ENCODE results near the gene TSPEAR.
"Not testable (repeated sequence)": the region's sequence is repeated elsewhere in the genome, so short reads cannot be mapped to it uniquely, and the experiment has no call there.

The TSPEAR gene

DNA sequence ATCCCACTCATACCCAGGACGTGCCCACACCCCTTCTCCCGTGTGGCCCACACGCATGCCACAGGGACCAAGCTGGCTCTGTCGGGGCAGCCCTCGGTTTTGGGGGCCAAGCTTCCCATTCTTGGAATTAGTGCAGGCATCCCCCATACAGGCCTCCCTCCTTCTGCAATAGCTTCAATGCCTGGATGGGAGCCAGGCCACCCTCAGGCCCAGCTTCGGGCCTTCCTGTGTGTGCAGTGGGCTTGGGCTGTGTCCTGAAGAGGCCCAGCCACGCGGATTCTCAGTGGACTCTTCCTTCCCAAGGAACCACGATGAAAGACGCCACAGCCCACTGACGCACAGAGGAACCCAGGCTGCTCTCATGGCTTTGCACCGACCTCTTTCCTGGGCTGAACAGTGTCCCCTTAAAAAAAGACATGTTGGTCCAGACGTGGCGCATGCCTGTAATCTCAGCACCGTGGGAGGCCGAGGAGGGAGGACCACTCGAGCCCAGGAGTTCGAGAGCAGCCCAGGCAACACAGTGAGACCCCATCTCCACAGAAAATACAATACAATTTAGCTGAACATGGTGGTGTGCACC lies 61.8 kb downstream of the TSPEAR start:
- no peak overlapping the region for H3K4me3 ChIP-seq (replicated peaks; ENCODE audit: low read depth, low read length)
- DNase-seq (ENCODE audit: low read depth): no peak

DNA sequence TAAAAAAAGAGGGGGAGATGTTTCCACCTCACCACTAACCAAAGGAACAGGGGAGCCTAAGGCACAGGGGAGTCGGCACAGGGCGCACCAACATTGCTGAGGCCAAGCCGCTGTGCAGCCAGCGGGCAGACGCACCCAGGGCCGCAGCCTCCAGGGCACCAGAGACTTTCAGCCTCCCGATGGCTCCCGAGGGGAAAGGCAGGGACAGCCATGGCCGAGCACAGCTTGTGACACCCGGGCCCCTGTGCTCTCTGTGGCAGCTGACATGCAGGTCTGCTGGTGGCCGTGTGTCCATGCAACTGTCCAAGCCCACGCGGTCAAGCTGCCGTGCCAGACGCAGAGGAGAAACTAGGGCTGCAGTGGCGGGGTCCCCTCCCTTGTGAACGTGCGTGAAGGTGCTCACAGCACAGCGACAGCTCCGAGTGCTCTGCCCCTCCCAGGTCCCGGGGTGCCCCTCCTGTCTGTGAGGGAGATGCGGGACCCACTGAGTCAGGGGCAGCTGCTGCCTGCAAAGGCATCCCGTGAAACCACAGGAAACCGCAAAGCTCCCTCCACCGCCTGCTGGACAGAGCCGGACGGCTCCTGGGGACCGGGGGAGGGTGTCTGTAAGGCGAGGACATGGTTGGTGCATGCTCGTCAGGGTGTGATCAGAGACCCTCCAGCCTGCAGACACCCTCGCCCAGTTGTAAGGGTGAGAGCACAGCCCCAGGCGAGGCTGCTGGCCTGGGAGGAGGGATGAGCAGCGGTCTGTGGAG lies 62.6 kb downstream of the TSPEAR start:
- H3K4me3 ChIP-seq (replicated peaks; ENCODE audit: low read depth, low read length): no peak overlapping the region
- no peak for DNase-seq (ENCODE audit: low read depth)
- TF ChIP-seq, protein P1, sequence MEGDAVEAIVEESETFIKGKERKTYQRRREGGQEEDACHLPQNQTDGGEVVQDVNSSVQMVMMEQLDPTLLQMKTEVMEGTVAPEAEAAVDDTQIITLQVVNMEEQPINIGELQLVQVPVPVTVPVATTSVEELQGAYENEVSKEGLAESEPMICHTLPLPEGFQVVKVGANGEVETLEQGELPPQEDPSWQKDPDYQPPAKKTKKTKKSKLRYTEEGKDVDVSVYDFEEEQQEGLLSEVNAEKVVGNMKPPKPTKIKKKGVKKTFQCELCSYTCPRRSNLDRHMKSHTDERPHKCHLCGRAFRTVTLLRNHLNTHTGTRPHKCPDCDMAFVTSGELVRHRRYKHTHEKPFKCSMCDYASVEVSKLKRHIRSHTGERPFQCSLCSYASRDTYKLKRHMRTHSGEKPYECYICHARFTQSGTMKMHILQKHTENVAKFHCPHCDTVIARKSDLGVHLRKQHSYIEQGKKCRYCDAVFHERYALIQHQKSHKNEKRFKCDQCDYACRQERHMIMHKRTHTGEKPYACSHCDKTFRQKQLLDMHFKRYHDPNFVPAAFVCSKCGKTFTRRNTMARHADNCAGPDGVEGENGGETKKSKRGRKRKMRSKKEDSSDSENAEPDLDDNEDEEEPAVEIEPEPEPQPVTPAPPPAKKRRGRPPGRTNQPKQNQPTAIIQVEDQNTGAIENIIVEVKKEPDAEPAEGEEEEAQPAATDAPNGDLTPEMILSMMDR (IDR thresholded peaks at IDR 0.05; ENCODE audit: low read length, missing control alignments): no peak

More for the DNA sequence above, 61.8 kb downstream of the TSPEAR start:
- TF ChIP-seq, protein P1 (IDR thresholded peaks at IDR 0.05; ENCODE audit: low read length, missing control alignments): no peak

DNA sequence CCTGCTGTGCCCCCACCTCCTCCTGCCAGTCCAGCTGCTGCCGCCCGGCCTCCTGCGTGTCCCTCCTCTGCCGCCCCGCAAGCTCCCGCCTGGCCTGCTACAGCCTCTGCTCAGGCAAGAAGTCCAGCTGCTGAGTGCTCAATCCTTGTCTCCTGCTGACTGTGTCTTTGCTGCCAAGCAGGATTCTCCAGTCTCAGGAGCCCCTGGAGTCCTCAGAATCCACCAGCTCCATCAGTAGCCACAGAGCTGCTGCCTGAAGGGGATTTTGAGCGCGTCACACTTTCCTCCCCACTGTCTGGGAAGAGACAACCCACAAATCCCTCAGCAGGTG lies 64.2 kb downstream of the TSPEAR start:
- TF ChIP-seq, protein P1 (IDR thresholded peaks at IDR 0.05; ENCODE audit: low read length, missing control alignments): no peak
- DNase-seq (ENCODE audit: low read depth): no peak
- H3K4me3 ChIP-seq (replicated peaks; ENCODE audit: low read depth, low read length): no peak overlapping the region

DNA sequence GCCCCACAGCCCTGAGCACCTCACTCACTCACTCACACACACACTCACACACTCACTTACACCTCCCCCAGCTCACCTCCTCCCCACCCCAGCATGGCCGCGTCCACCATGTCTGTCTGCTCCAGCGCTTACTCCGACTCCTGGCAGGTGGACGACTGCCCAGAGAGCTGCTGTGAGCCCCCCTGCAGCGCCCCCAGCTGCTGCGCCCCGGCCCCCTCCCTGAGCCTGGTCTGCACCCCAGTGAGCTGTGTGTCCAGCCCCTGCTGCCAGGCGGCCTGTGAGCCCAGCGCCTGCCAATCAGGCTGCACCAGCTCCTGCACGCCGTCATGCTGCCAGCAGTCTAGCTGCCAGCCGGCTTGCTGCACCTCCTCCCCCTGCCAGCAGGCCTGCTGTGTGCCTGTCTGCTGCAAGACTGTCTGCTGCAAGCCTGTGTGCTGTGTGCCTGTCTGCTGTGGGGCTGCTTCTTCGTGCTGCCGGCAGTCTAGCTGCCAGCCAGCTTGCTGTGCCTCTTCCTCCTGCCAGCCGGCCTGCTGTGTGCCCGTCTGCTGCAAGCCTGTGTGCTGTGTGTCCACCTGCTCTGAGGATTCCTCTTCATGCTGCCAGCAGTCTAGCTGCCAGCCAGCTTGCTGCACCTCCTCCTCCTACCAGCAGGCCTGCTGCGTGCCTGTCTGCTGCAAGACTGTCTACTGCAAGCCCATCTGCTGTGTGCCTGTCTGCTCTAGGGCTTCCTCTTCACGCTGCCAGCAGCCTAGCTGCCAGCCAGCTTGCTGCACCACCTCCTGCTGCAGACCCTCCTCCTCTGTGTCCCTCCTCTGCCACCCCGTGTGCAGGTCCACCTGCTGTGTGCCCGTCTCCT lies 64.8 kb downstream of the TSPEAR start, which contains the start of gene KRTAP10-11:
Gene KRTAP10-11, plus strand, starts transcription at position 49 of the 856 bp plus-strand sequence. Its CDS starts 45 bp downstream, at position 94.
- DNase-seq (ENCODE audit: low read depth); H3K4me3 ChIP-seq (replicated peaks; ENCODE audit: low read depth, low read length): not testable (repeated sequence)

DNA sequence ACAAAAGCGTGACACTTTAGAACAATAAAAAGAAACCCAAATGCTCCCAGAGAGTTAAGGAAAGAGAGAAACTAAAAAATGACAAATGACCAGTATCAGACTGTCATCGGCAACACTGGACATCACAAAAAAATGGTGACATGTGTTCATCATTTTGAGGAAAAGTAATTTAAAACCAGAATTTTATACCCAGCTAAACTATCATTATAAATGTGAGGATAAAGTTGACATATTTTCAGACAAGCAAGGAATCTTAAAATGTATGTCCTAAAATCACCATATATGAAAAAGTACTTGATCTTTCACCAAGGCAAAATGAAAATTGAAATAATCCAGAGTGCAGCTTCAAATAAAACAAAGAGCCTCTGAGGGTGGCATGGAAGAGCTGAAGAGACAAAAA lies 66.5 kb downstream of the TSPEAR start:
- DNase-seq (ENCODE audit: low read depth): no peak
- H3K4me3 ChIP-seq (replicated peaks; ENCODE audit: low read depth, low read length): no peak overlapping the region
- TF ChIP-seq, protein P1 (IDR thresholded peaks at IDR 0.05; ENCODE audit: low read length, missing control alignments): no peak

DNA sequence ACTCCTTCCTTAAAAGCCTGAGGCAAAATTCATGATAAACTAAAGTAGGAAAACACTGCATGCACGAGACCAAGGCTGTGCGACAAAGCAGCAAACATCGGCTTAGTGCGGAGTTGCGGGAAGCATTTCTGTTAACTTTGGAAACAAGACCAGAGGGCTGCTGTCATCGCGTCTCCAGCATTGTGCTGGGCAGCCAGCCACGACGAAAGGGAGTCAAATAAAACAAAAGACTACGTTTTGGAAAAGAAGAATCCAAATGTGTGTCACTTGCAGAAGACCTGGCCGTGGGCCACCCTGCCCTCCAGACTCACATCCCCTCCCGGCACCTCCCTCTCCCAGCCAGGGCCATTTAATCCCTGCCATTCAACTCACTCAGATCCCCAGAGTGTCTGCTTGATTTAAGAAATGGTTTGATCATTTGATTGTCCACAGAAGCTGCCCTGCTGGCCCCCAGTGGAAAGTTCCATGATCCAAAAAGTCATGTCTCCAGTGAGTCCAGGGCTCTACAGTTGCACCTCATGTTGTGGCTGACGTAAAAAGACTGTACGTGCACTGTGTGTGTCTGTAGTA lies 67.5 kb downstream of the TSPEAR start:
- DNase-seq (ENCODE audit: low read depth): no peak
- TF ChIP-seq, protein P1 (IDR thresholded peaks at IDR 0.05; ENCODE audit: low read length, missing control alignments): no peak

DNA sequence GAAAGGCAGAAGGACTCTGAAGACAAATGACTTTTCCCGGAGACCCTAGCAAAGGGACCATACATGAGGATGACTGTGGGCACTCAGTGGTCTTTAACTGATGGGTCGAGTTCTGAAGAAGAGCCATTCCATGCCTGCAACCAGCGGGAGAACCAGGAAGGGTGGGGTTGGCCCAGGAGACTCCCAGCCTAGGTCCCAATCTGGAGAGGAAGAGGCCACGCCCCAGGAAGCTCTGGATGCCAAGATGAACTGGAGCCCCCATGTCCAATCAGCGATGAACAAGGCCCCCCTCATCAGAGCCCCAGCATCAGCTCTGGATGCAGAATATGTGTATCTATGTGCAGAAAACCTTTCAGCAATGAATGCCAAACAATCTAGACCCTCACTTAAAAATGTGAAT lies 70.6 kb downstream of the TSPEAR start:
- TF ChIP-seq, protein P1 (IDR thresholded peaks at IDR 0.05; ENCODE audit: low read length, missing control alignments): no peak
- no peak for DNase-seq (ENCODE audit: low read depth)

More for the DNA sequence above, 67.5 kb downstream of the TSPEAR start:
- H3K4me3 ChIP-seq (replicated peaks; ENCODE audit: low read depth, low read length): no peak overlapping the region

More for the DNA sequence above, 70.6 kb downstream of the TSPEAR start:
- H3K4me3 ChIP-seq (replicated peaks; ENCODE audit: low read depth, low read length): no peak overlapping the region

Measured in fibroblast of pulmonary artery (primary cell).